HUDEP-2 (cell line): Measurements from ENCODE around the gene FXYD1.
"Not testable (repeated sequence)": the region's sequence is repeated elsewhere in the genome, so short reads cannot be mapped to it uniquely, and the experiment has no call there.

Experiments used
- DNase-seq, 76 experiments: peaks; one replicate each; lab custom pipeline; 2025; ENCODE audit not compliant: unreplicated experiment in 76 of 76; lab: John Stamatoyannopoulos, UW

FXYD1 gene

DNA sequence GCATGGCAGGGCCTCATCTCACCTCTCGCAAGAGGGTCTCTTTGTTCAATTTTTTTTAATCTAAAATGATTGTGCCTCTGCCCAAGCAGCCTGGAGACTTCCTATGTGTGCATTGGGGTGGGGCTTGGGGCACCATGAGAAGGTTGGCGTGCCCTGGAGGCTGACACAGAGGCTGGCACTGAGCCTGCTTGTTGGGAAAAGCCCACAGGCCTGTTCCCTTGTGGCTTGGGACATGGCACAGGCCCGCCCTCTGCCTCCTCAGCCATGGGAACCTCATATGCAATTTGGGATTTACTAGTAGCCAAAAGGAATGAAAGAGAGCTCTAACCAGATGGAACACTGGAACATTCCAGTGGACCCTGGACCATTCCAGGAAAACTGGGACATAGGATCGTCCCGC, 15.1 kb upstream of the FXYD1 start:
- DNase-seq, result peak in 37 of 76 experiments; percentile 16 to 66 (median 37)

- DNase-seq, result peak; percentile 71 to 98 (median 94)
Observed at GRCh38 chr19:35124098-35125060, 14.2 kb upstream of the FXYD1 start.

- DNase-seq, result no peak
Observed at GRCh38 chr19:35125270-35125717, 13.3 kb upstream of the FXYD1 start.

DNA sequence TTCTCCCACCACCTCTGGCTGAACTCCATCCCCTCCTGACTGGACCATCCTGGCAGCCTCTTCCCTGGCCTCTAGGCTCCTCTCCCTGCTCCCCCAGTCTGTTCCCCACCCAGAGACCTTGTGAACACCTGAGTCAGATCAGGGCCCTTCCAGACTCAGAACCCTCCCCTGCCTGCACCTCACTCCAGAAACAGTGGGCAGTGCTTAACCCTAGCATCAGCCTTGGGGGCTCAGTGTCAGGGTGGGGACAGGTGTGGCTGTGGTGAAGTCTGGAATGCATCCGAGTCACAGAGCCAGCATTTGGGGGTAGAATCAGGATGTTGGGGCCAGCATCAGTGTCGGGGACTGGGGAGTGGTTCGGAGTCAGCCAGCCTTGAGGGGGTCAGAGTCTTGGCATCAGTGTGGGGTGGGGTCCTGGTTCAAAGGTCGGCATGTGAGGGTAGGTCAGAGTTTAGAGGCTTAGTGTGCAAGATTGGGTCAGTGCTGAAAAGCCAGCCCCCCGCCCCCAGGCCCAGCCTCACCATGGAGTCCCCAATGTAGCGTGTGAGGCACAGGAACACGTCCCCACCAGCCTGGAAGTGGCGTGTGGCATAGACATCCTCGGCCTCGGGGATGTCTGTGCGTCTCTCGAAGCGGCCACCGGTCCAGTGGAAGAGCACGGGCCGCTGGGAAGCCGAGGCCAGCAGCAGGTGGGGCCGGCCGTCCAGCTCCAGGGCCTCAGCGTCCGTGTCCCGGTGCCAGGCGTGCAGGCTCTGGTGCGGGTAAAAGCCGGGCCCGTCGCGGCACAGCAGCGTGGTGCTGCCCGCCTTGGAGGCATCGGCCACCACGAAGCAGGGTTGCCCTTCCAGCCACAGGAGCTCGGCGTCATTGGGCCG, 12.6 kb upstream of the FXYD1 start:
- no peak for DNase-seq

- DNase-seq, result no peak
Observed at GRCh38 chr19:35126624-35126959, 12.0 kb upstream of the FXYD1 start.

DNA sequence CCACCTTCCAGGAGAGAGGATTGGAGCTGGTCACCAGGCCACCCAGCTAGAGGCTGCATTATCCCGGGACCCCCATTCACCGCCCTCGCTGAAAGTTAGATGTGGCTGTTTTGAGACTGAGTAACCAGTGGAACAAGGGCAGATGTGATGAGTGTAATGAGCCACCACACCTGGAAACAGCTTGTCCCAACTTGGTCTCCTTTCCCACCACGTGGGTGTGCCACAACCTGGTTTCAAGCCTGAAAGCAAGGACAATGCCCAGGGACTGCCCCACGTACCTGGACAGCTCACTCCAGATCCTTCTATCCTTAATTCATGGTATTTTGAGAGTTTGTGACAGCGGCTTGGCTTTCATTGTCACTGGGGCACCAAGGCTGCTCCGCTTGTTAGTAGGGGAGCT, 10.8 kb upstream of the FXYD1 start:
- no peak for DNase-seq

DNA sequence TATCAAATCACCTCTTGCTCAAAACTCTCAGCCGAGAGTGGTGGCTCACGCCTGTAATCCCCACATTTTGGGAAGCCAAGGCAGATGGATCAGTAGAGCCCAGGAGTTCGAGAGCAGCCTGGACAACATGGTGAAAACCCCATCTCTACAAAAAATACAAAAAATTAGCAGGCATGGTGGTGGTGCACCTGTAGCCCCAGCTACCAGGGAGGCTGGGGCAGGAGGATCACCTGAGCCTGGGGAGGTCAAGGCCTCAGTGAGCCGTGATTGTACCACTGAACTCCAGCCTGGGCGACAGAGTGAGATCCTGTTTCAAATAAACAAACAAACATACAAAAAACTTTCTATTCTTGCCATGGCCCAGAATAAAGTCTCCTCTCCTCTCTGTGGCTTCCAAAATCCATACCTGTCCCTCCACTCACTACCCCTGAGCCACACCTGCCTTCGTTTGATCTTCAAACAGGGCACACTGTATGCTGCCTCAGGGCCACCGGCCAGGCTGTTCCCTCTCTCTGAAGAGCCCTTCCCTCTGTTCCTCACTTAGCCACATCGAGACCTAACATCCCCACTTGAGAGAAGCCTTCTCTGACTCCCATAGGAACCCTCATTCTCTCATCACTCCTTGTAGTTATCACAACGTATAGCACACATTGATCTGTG, 10.1 kb upstream of the FXYD1 start:
- DNase-seq, result no peak

- DNase-seq, result not testable (repeated sequence)
Observed at GRCh38 chr19:35129724-35130274, 8.8 kb upstream of the FXYD1 start.

DNA sequence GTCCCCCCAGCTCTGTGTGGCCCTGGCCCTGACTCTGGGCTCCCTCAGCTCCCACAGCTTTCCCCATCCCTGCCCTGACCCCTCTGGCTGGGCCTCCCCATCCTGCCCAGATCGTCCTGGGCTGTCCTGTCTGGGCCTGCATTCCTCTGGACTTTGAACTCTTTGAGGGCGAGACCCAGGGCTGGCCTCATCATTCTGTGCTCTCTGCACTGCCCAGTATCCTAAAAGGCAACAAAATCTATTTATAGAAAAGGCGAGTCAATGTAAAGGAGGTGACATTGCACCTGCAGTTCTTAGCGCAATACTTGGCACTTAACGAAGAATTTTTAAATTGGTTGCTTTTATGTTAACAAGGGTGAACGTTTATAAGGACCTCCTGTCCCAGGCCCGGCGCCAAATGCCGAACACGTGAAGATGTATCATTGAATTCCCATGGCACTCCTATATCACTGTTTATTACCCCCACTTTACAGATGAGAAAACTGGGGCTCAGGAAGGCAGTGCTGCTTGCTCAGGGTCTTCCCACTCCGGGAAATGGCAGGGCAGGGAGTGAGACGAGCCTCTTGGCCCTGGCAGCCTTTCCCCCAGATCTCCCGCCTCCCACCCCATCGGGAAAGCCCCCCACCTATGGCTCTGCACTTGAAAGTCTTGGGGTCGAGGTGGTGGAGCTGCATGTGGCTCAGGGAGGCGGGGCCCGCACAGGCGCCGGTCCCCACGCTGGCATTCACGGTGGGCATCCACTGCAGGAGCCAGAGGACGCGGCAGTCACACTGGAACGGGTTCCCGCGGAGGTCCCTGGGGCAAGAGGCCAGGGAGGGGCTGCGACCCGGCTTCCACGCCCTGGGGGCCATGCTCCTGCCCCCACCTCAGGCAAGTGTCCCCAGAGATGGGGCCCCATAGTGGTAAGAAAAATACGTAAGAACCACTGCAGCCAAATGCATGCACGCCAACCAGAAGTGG, 7.6 kb upstream of the FXYD1 start:
- no peak for DNase-seq

DNA sequence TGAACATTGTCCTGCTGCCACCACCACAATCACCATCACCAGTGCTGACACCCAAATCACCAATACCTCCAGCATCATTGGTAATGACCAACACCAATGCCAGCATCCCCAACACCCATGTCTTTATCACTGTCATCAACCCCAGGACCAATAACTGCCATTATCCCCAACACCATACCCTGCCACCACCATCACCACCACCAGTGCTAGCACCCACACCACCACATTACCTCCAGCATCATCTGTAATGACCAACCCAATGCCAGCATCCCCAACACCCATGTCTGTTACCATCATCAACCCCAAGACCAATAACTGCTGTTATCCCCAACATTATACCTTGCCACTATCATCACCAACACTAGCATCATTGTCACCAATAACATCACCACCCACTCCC, 6.4 kb upstream of the FXYD1 start:
- DNase-seq, result no peak

- DNase-seq, result no peak
Observed at GRCh38 chr19:35133826-35134225, 4.8 kb upstream of the FXYD1 start.

DNA sequence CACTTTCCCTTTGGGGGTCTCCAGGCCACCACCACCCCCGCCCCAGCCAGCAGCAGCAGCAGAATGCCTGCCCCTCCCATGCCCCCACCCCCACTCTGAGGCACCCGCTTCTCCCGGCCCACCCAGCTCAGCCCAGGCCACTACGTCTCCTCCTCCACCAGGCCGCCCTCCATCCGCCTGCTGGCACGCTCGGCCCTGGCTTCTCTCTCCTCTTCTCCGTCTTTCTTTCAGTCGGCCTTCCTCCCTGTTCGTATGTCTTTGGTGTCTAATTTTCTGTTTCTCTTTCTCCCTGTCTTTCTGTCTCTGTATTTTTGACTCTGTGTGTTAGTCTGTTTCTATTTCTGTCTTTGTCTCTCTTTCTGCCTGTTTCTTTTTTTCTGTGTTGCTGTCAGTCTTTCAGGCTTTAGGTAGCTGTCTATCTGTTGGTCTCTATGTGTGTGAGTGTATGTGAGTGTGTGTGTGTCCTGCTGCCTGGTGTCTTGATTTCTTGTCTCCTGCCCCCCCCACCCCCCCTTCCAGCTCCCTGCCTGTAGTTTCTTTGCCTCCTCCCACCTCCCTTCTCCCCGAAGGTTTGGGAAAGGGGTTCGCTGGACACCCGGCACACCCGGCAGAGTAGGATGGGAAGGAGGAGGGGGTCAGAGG, 3.9 kb upstream of the FXYD1 start, which contains the start of gene LGI4:
Gene LGI4 (minus strand): TSS at position 459 of the 642 bp plus-strand sequence. CDS start 379 bp downstream, at position 80.
- no peak for DNase-seq

- peak in 64 of 76 experiments; percentile 15 to 78 (median 56) for DNase-seq
Observed at GRCh38 chr19:35135389-35135909, 3.2 kb upstream of the FXYD1 start.

DNA sequence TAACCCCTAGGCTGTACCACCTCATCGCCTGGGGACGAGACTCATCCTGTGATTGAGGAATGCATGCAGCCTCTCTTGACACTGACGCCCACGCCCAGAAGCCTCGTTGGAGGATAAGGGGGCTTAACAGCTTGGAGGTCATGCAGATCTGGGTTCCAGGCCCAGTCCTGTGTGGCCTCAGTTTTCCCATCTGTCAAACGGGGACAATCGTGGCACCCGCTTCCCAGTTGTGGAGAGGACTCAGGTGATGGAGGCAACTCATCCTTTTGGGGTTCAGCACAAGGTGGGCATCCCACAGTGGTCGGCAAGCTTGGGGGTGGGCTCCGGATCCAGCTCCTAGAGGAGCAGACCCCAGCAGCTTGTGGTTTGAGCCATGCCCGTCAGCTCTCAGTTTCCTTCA, 2.4 kb upstream of the FXYD1 start:
- no peak for DNase-seq

GRCh38 chr19:35136977-35137702, 1.5 kb upstream of the FXYD1 start:
- DNase-seq, result no peak

DNA sequence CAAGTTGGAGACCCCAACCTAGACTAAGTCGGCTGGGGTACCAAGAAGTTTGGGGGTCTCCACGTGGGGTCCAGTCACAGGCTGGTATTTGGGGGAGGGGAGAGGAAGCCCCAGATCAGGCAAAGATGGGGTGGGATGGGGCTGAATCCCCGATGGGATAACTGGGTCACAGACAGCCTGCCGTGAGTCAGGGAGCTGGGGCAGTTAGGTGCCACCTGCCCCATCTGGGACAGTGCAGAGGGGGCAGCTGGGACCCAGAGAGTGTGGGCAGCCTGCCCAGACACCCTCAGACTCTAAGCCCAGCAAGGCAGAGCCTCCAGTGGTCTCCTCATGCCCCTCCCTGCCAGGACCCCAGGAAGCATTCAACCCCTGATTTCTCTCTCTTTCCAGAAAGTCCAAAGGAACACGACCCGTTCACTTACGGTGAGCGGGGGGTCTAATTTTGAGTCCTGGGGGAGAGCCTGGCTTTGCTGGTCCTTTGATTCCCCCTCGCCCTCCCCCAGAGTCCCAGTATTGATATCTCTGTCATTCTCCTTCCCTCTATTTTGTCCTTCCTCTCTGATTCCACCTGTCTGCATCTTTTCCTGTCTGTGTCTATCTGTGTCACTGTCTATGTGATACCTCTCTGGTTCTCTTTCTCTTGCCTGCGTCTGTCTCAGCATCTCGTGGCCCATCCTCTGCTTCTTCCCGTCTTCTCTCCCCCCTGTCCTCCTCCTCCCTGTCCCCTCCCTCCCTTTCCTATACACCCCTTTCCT, 1.8 kb downstream of the FXYD1 start:
- DNase-seq, result no peak
